RPMI8226 (cell line): Measurements from ENCODE around the gene ALDH3B1.

ENCODE experiments used
- DNase-seq: peaks from one replicate; pipeline ENCODE4 v3.0.0-alpha.2; 2015

ALDH3B1 gene

GRCh38 chr11:68032997-68033707, 23.0 kb downstream of the ALDH3B1 start:
- DNase-seq, result no peak

GRCh38 chr11:68033708-68034045, 23.6 kb downstream of the ALDH3B1 start:
- DNase-seq, result no peak

GRCh38 chr11:68035266-68035876, 25.2 kb downstream of the ALDH3B1 start:
- DNase-seq, result no peak

- DNase-seq, result no peak
Measured at GRCh38 chr11:68036141-68036716, 26.1 kb downstream of the ALDH3B1 start.

- DNase-seq, result no peak
Measured at GRCh38 chr11:68036717-68037239, 26.7 kb downstream of the ALDH3B1 start.

- peak; percentile 63 for DNase-seq
Measured at GRCh38 chr11:68037411-68038225, 27.5 kb downstream of the ALDH3B1 start.

GRCh38 chr11:68038226-68038717, 28.1 kb downstream of the ALDH3B1 start:
- peak; percentile 88 for DNase-seq

GRCh38 chr11:68038718-68039525, 28.8 kb downstream of the ALDH3B1 start, which contains the start of gene TCIRG1:
TCIRG1 (plus strand) TSS chr11:68039025; CDS start chr11:68041272, 2,247 bp downstream.
- DNase-seq, result peak; percentile 92

GRCh38 chr11:68039526-68040086, 29.5 kb downstream of the ALDH3B1 start:
- DNase-seq, result peak; percentile 34

- peak; percentile 92 for DNase-seq
Measured at GRCh38 chr11:68040101-68040956, 30.2 kb downstream of the ALDH3B1 start.

GRCh38 chr11:68040957-68041591, 30.9 kb downstream of the ALDH3B1 start:
- no peak for DNase-seq

GRCh38 chr11:68041617-68042218, 31.6 kb downstream of the ALDH3B1 start:
- DNase-seq, result no peak

- no peak for DNase-seq
Measured at GRCh38 chr11:68042219-68043028, 32.3 kb downstream of the ALDH3B1 start.

GRCh38 chr11:68043029-68043348, 32.9 kb downstream of the ALDH3B1 start:
- no peak for DNase-seq

GRCh38 chr11:68043349-68044144, 33.4 kb downstream of the ALDH3B1 start:
- no peak for DNase-seq

GRCh38 chr11:68044145-68044813, 34.2 kb downstream of the ALDH3B1 start:
- no peak for DNase-seq

- no peak for DNase-seq
Measured at GRCh38 chr11:68044898-68045351, 34.8 kb downstream of the ALDH3B1 start.
